ENCODE results near the gene VTCN1.

VTCN1 gene

DNA sequence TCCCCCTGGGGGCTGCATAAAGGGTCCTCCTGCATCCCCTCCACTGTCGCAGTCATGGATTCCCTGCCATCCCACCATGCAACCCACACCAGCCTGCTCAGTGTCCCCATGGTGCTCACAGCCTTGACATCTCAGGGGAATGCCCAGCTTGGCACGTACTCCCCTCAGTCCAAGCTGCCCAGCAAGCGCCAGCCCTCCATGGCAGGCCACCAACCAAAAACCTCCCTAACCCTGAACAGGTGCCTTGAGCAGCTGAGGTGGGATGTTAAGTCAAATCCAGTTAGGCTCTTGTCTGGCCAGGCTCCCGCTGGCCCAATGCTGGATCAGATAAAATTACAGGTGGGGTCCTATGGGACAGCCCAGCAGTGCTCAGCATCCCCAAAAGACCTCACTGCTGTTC, 341 bp downstream of the VTCN1 start:
- in situ Hi-C loops (cut with MboI; ENCODE audit: low sequenced_read_pairs), result no loop called here

DNA sequence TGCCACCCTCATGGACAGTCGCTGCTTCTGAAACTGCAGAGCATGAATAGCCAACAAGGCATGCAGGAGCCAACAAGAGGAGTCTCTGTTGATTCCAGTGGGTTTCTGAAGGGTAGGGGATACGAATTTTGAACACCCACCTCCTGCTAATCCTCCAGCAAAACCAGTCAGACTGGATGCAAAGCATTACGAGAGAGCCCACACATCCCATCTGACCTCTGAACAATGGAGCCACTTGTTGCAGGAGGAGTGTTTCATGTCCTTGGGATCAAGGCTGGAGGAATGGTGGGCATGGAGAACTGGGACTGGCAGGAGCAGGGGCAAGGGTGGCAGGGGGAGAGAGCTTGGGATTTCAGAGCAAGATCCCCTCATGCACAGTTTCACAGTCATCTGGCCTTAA, 1.6 kb downstream of the VTCN1 start:
- in situ Hi-C loops (cut with MboI; ENCODE audit: low sequenced_read_pairs), result no loop called here

DNA sequence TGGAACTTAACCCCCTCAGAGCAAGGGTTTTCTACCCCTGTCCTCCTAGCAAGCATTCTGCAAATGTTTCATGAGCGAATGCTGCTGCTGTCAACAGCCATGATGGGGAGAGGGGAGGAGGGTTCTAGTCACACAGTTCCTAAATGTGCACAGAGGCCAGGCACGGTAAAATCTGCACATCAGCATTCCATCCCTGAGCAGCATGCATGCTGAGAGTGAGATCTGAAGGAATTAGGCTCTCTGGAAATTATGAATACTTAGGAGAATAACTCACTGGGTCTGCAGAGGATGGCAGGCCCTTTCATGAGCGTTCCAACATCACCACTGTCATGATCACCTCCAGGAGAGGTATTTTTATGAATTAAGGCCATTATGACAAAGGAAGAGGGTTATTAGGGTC, 2.1 kb downstream of the VTCN1 start:
- in situ Hi-C loops (cut with MboI; ENCODE audit: low sequenced_read_pairs), result no loop called here

DNA sequence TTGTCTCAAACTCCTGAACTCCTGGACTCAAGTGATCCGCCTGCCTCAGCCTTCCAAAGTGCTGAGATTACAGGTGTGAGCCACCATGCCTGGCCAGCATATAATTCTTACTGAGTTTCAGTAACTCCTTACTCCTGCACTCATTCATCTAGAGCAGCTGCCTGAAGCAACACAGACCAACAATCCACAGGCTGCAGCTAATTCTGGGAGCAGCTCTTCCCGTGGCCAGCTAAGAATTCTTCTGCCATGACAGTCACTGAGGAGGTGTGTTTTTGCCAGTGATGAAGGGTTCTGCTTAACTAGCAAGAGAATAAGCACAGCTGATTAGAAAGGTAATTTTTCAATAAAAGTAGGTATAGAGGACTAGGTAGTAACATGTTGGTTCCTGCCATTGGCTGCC, 5.4 kb downstream of the VTCN1 start:
- in situ Hi-C loops (cut with MboI; ENCODE audit: low sequenced_read_pairs), result no loop called here

DNA sequence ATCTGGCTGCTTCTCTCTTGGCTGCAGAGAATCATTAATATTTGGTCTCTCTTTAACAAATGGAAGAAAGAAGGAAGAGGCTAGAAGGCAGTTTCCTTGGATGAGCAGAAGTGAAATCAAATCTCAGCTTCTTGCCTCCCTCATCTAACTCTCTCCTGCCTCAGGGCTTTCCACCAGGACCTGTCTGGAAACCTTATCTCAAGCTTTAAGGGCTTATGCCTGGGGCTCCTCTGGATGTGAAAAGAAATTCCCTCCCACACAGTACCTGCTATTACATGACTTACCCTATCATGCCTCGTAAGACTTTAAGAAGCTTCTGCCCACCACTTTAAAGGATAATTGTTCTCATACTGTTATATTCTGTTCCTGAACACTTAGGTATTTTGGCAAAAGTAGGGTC, 8.9 kb downstream of the VTCN1 start:
- in situ Hi-C loops (cut with MboI; ENCODE audit: low sequenced_read_pairs), result no loop called here

DNA sequence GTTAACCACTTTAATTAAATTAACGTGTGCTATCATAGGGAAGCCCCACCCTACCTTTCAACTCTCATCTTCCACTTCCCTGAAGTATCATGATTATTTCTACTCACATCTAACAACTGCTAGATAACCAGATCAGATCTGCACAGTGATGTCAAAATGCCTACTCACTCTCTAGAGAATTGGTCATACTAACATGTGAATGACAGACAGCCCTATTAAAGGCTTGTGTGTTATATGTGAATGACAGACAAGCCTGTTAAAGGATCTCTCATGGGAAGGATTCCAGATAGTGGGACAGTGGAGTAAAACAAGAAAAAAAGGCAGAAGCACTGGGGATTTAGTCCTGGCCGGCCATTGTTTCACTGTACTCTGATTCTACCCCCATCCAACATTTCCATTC, 12.6 kb downstream of the VTCN1 start:
- in situ Hi-C loops (cut with MboI; ENCODE audit: low sequenced_read_pairs), result no loop called here

DNA sequence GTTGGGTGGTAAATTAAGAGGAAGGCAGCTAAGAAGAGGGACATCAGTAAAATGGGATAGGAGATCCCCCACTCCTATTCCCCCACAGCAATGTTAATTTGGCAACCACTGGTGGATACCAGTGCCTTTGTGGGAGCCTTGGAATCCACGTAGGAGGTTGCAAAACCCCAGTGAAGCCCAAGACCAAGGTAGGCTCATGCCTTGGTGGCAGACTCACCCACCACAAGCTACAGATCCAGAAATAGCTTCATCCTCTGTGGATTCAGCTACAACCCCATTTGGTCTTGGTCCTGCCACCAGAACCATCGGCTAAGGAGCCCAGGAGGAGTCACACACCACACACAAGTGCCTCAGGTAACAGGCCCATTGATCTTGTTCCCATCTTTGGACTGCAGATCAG, 21.0 kb downstream of the VTCN1 start:
- in situ Hi-C loops (cut with MboI; ENCODE audit: low sequenced_read_pairs), result no loop called here

DNA sequence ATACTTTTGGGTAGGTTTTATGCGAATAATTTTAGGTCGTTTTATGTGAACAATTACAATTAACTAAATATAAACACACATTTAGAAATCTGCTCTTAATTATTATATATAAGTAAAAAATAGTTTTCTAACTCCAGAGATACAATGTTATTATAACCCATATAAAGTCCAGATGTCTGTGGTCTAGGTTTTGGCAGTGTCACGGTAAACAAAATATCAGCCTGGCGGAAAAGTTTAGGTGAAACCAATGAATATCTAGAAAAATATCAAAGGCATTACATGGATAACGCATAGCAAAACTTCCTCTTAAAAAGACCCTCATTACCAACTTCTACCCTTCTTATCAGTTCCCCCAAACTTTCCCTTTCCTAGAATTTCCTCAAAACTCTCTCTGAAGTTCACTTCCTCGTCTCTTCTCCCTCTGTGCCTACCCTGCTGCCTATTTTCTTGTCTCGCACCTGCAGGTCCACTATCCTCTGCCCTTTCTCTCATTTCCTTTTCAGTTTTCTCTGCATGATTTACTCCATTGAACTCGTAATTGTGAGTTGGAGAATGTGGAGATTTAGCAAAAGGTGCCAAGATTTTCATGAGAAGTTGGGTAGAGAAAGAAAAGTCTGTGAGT, 21.8 kb downstream of the VTCN1 start:
- in situ Hi-C loops (cut with MboI; ENCODE audit: low sequenced_read_pairs), result no loop called here

DNA sequence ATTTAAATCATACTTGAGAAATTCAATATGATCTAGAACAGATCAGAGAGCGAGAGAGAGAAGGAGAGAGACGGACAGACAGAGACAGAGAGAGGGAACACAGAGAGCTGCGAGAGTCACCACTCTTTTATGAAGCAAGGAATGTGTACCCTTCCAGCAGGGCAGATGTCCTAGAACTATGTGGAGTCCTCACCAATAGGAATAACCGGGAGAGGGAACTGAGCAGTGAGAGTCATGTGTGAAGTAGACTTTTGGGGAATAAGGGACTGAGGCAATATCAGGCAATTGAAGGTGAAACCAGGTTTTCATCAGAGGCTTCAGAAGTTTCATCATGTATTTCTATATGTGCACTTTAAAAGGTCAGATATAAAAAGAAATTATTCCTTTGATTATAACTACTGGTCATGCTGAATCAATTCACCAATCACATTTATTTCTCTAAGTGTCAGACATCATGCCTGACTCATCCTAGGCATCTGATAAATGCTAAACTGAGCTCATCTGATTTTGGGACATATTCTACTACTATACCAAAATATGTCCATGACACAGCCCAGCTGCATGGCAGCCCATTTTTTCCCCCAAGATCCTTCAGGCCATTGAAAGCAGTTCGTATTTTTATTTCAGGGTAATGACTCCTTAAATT, 22.4 kb downstream of the VTCN1 start:
- in situ Hi-C loops (cut with MboI; ENCODE audit: low sequenced_read_pairs), result no loop called here

DNA sequence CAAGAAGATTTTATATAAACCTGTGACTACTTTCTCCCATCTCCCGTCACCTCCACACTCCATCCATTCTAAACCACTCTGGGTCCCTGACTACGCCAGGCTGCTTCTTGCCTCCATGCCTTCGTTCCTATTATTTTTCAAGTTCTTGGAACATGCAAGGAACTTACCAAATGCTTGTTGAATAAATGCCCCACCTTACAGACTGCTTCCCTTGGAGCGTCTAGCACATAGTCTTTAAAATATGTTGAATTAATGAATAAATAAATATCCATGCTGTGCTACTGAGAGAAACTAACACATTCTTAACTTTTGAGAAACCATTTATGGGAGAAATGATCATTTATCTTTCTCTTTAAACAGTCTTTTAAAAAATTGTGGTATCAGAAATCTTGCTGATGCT, 27.6 kb downstream of the VTCN1 start:
- in situ Hi-C loops (cut with MboI; ENCODE audit: low sequenced_read_pairs), result no loop called here

DNA sequence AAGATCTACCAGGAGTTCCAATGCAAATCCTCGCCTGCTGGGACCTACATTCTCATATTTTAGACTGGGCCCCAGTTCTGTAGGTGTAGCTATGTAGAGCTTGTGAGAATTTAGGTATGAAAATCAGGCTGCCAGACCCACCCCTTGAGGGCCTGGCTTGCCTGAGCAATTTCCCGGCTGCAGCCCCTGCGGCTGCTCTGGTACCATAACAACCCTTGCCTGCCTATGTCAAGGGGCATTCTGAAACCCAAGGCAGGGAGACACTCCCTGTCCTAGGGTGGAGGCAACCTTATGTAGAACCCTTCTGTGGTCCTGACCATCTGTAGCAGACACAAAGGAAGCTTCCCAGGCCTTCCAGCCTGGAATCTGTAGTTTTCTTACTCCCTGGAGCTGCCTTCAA, 28.4 kb downstream of the VTCN1 start:
- in situ Hi-C loops (cut with MboI; ENCODE audit: low sequenced_read_pairs), result no loop called here

DNA sequence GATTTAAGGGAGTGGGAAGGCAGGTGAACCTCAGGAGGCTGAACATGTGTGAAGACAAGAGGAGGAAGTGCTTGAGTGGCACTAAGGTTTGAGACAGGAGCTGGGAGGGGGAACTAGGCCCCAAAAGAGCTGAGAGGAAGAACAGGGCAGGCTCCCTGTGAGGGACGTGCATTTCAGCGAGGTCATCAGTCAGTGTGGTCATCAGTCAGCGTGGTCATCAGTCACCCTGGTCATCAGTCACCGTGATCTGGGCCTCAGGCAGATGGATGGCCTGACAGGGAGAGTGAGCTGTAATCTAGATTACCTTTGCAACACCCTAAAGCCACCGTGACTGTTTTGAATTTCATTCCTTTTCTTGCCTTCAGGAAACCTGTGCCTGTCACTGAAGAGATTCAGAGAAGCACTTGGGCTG, 29.1 kb downstream of the VTCN1 start:
- in situ Hi-C loops (cut with MboI; ENCODE audit: low sequenced_read_pairs), result no loop called here

DNA sequence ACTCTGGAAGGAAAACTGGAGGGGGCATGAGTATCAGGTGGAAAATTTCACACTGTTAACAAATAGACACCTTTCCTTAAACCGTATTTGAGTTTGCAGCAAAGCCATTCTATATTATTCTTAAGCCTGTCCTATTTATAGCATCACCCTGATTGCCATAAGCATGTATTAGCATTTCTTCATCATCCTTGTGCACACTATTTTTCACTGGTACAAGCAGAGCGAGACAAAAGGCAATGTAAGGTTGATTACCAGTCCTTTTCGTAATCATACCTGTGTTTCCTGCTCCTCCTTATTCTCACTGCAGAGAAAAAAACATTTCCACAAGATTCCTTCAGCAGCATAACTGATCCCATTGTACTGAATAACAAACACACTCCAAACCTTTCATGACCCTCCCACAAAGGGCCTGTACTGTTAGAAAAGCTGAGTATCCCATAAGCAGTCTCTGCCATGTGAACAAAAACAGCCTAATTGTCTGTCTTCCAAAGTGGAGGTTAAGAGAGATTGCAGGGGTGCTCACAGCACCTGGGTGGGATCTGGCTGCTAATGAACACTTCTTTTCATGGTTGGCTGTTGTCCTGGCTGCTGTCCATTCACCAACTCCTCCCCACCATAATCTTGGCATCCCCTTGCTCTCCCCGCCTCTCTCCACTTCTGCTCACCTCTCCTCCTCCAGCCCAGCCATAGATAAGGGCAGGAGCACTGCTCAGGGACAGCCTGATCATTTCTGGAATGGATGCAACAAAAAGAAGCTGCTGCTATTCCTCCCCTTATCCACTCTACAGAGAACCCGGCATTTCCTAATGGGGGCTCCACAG, 30.4 kb downstream of the VTCN1 start:
- in situ Hi-C loops (cut with MboI; ENCODE audit: low sequenced_read_pairs), result no loop called here

DNA sequence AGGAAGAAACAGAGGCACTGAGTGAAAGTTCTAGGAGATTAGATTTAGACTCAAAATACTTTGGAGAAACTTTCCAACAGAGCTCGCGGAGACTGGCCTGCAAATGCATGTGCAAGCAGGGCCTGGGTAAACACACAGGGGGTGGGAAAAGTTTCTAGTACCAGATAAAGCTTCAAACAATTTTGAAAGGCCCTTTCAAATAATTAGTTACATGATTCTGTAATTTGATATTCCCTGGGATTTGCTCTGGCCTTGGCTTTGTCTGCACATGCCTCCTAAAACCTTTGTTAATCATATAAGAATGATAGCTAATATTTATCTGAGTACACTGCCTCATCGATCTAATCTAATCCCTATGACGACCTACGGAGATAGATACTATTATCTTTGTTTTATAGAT, 31.3 kb downstream of the VTCN1 start:
- in situ Hi-C loops (cut with MboI; ENCODE audit: low sequenced_read_pairs), result no loop called here

DNA sequence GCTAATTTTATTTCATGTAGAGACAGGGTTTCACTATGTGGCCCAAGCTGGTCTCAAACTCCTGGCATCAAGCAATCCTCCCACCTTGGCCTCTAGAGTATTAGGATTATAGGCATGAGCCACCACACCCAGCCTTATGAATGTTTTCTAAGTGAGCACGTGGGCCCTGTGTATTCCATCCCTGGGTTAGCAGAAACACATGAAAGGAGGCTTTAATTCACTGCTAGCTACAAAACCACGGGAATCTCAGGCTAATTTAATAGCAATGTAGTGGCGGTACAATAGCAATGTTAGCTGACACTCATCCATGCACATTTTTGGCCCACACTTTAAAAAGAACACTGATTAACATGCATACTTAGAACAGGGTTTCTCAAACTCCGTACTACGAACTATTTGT, 32.0 kb downstream of the VTCN1 start:
- in situ Hi-C loops (cut with MboI; ENCODE audit: low sequenced_read_pairs), result no loop called here

DNA sequence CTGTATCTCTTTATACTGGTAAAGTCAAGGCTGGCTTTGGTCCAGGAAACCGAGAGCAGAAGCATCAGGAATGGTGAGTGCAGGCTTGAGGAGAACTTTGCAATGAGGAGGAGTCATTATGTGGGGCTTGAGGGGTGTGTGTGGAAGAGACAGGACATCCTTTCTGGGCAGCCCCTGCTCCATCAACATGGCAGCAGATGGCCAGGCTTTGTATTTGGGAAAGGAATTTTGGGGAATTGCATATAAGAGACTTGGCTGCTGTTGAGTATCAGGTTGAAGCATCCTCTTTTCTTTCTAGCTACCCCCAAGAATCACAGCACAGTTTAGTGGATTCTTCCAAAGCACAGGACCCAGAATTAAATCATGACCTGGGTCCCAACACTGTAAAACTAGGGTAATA, 33.4 kb downstream of the VTCN1 start:
- in situ Hi-C loops (cut with MboI; ENCODE audit: low sequenced_read_pairs), result no loop called here

DNA sequence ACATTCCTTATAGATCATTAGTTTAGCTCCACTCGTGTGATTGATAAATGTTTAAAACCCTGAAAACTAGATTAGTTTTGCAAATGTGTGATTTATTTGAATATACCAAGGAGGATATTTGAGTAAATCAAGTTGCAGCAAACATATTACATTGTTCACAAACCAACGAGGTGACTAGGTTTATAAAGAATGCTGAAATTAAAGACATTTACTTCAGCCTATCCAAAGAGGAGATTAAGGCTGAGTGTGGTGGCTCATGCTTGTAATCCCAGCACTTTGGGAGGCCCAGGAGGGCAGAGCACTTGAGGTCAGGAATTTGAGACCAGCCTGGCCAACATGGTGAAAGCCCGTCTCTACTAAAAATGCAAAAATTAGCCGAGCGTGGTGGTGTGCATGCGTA, 34.1 kb downstream of the VTCN1 start:
- in situ Hi-C loops (cut with MboI; ENCODE audit: low sequenced_read_pairs), result no loop called here

DNA sequence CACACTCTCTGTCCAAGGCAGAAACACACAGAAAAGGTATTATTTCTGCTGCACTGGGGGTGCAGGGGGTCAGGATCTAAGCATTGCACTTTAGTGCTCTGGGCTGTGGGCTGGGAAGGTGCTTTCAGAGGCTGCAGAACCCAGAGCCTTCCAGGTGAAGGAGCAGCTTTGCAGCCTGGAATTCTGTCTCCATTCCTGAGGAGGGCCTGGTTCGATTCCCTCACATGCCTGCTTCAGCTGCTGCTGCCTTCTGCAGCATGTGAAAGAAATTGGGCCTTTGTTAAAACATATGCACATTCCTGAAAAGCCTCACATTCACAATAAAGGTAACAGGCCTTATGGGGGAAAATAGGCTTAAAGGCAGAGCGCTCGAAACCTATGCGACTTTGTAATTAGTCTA, 35.9 kb downstream of the VTCN1 start:
- in situ Hi-C loops (cut with MboI; ENCODE audit: low sequenced_read_pairs), result no loop called here

DNA sequence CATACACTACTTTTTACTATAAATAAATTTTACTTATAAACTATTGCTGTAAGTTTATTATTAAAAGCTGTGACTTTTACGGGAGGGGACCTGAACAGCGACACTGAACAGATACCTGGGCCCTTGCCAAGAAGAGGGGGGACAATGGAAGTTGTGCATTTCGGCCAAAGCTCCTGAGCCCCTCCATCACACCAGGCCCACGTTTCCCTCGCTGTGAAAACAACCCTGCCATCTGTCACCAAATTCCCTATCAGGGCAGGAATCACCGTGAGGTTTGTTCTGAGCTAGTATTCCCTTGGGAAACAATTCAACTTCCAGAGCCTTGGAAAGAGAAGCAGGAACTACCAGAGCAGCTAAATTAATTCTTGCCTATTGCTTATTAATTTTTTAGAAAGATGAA, 37.0 kb downstream of the VTCN1 start:
- in situ Hi-C loops (cut with MboI; ENCODE audit: low sequenced_read_pairs), result no loop called here

DNA sequence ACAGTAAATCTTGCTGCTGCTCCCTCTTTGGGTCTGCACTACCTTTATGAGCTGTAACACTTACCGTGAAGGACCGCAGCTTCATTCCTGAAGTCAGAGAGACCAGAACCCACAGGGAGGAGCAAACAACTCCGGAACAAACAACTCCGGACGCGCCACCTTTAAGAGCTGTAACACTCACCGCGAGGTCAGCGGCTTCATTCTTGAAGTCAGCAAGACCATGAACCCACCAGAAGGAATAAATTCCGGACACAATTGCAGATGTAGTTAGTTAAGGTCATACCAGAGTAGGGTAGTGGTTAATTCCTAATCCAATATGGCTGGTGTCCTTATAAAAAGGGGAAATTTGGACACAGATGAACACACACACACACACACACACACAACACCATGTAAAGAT, 37.7 kb downstream of the VTCN1 start:
- in situ Hi-C loops (cut with MboI; ENCODE audit: low sequenced_read_pairs), result no loop called here

DNA sequence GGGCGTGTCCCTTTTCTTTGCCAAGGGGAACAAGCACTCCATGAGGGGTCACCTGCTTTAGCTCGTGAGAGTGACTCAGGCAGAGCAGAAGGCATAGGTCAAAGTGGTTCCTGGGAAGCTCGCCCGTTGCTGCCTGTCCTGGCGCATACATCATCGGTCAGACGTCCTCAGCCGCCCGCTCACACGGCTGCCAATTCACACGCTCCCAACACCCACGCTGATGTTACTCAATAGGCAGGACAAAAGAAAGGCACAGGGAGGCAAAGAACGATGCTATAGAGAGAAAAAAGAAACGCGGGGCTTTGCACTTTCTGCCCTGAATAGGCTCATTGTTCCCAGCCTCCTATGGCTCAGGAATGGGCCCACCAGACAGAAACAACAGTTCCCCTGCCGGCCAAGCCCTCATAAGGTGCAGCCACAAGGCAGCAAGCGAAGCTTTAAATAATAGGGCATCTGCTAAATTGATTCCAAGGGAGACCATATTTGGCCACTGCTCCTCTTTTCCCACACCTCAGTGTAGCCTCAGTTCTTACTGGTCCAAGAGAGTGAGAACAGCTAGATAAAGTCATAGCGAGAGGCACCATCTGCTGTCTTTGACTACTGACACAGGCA, 38.7 kb downstream of the VTCN1 start:
- in situ Hi-C loops (cut with MboI; ENCODE audit: low sequenced_read_pairs), result no loop called here
